Stomach smooth muscle (tissue), 2 donors: Measurements from ENCODE around the gene CENPP.

Source experiments
- H3K27ac ChIP-seq: one replicate; pipeline ENCODE4 v1.7.0; 2013; ENCODE audit warnings: mild to moderate bottlenecking, low read length, inconsistent platforms
- H3K27me3 ChIP-seq, 2 donors: one replicate each; pipeline ENCODE4 v1.7.0; 2013; ENCODE audit warnings: low read length in 2 of 2; ENCODE audit not compliant: insufficient read depth in 2 of 2, control insufficient read depth in 1 of 2
- H3K36me3 ChIP-seq, 2 donors: one replicate each; pipeline ENCODE4 v1.7.0; 2013; ENCODE audit warnings: low read length in 2 of 2; ENCODE audit not compliant: control insufficient read depth in 2 of 2, insufficient read depth in 2 of 2
- H3K4me1 ChIP-seq: one replicate; pipeline ENCODE4 v1.7.0; 2013; ENCODE audit warnings: low read length; ENCODE audit not compliant: control insufficient read depth, insufficient read depth
- H3K4me3 ChIP-seq, 2 donors: one replicate each; pipeline ENCODE4 v1.7.0; 2013; ENCODE audit warnings: low read length in 2 of 2
- H3K9ac ChIP-seq, 2 donors: one replicate each; pipeline ENCODE4 v1.7.0; 2013; ENCODE audit warnings: low read length in 2 of 2, mild to moderate bottlenecking in 1 of 2
- H3K9me3 ChIP-seq, 2 donors: one replicate each; pipeline ENCODE4 v1.7.0; 2013; ENCODE audit warnings: low read length in 2 of 2; ENCODE audit not compliant: control insufficient read depth in 2 of 2
- donor health status: healthy.
- donor health status: Pancreatic carcinoma.

CENPP gene

DNA sequence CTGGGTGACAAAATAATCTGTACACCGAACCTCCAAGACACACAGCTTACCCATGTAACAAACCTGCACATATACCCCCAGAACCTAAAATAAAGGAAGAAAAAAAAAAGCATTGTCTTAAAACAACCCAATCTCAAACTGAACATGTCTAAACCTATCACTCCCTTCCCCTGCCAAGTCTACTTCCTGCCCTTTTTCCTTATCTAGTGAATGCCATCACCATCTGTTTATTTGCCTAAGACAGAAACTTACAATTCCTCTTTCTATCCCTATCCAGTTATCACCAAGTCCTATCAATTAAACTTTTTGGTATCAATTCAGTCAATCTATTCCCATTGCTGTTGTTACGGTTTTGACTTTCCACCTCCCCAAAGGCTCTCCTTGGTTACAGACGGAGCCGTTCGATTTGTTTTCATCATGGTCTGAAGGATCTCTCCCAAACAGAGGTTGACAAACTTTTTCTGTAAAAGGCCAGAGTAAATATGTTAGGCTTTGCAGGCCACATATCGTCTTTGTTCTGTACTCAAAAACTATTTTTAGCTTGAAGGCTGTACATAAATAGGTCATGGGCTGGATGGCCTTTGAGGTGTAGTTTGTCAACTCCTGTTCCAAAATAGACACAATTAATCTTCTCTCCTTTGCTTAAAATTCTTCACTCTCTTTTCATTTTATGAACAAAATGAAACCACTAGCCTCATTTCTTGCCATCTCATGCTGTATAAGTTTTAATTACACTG lies 12.7 kb upstream of the CENPP start:
- Histone ChIP-seq H3K27ac (no peak overlapping the region), H3K9ac (no peak overlapping the region), H3K9me3 (no peaks in the 10 kb centered on the region), H3K4me1 (no peaks in the 10 kb centered on the region), H3K4me3 (no peak overlapping the region), H3K36me3 (peaks cover 46 to 53% of the 10 kb centered on the region in 2 donors), H3K27me3 (no peaks in the 10 kb centered on the region)

GRCh38 chr9:92313624-92314012 lies 12.1 kb upstream of the CENPP start:
- H3K27ac ChIP-seq, result no peak overlapping the region
- no peaks in the 10 kb centered on the region for H3K9me3 ChIP-seq
- H3K4me3 ChIP-seq, result no peak overlapping the region
- H3K27me3 ChIP-seq, result no peaks in the 10 kb centered on the region
- H3K4me1 ChIP-seq, result no peaks in the 10 kb centered on the region
- peaks cover 45 to 49% of the 10 kb centered on the region in 2 donors for H3K36me3 ChIP-seq
- H3K9ac ChIP-seq, result no peak overlapping the region

GRCh38 chr9:92315456-92315855 lies 10.3 kb upstream of the CENPP start:
- H3K4me3 ChIP-seq, result no peak overlapping the region
- no peaks in the 10 kb centered on the region for H3K27me3 ChIP-seq
- H3K36me3 ChIP-seq, result peaks cover 44 to 45% of the 10 kb centered on the region in 2 donors
- H3K27ac ChIP-seq, result no peak overlapping the region
- no peaks in the 10 kb centered on the region for H3K4me1 ChIP-seq
- no peaks in the 10 kb centered on the region for H3K9me3 ChIP-seq
- no peak overlapping the region for H3K9ac ChIP-seq

DNA sequence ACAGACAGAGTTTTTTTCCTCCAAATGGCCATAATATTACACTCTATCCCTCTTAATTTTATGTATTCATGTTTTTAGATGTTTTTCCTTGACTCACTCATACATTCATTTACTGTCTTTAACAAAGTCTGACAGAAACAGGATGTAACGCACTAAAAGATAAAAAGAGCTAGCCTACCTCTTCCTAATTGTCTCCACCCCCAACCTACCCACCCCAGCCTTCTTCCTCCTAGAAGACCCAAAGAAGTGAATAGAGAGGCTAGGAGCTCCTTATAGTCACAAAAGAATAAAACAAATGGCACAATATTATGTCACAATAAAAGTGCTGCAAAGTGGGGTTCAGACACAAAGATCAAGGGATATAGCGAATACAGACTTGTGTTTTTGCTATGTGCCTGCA lies 1.3 kb upstream of the CENPP start:
- Histone ChIP-seq H3K36me3 (peaks cover 10 to 26% of the 10 kb centered on the region in 2 donors), H3K9ac (peak overlapping the region; percentile 98), H3K27ac (no peak overlapping the region), H3K4me1 (peaks cover 4% of the 10 kb centered on the region), H3K4me3 (peak overlapping the region; percentile 96 to 99), H3K27me3 (no peaks in the 10 kb centered on the region), H3K9me3 (no peaks in the 10 kb centered on the region)

DNA sequence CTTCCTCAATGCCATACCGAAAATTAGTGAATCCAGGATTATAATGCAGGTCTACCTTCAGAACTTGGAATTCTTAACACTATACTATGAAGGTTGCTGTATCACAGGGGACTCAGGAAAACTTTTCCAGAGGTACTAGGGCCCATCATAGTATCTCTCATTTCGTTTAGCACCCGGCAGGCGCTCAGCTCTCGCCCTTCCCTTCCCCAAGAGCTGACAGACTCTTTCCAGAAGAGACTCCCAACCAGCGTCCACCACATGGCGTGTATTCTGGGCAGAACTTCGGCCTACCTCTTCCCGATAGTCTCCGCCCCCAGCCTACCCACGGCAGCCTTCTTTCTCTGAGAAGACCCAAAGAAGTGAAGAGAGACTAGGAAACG lies 874 bp upstream of the CENPP start:
- H3K9me3 ChIP-seq, result no peaks in the 10 kb centered on the region
- H3K27ac ChIP-seq, result peak overlapping the region; percentile 96
- H3K4me3 ChIP-seq, result peak overlapping the region; percentile 96 to 99
- H3K36me3 ChIP-seq, result peaks cover 7 to 23% of the 10 kb centered on the region in 2 donors
- peak overlapping the region; percentile 98 for H3K9ac ChIP-seq
- H3K4me1 ChIP-seq, result peaks cover 4% of the 10 kb centered on the region
- no peaks in the 10 kb centered on the region for H3K27me3 ChIP-seq

- H3K4me3 ChIP-seq, result peak overlapping the region; percentile 96 to 99
- no peaks in the 10 kb centered on the region for H3K27me3 ChIP-seq
- H3K36me3 ChIP-seq, result peaks cover under 1 to 17% of the 10 kb centered on the region in 2 donors
- H3K9me3 ChIP-seq, result no peaks in the 10 kb centered on the region
- peak overlapping the region; percentile 98 for H3K9ac ChIP-seq
- peaks cover 4% of the 10 kb centered on the region for H3K4me1 ChIP-seq
- peak overlapping the region; percentile 96 for H3K27ac ChIP-seq
These were observed 293 bp downstream of the CENPP start for GRCh38 chr9:92325991-92326500.

DNA sequence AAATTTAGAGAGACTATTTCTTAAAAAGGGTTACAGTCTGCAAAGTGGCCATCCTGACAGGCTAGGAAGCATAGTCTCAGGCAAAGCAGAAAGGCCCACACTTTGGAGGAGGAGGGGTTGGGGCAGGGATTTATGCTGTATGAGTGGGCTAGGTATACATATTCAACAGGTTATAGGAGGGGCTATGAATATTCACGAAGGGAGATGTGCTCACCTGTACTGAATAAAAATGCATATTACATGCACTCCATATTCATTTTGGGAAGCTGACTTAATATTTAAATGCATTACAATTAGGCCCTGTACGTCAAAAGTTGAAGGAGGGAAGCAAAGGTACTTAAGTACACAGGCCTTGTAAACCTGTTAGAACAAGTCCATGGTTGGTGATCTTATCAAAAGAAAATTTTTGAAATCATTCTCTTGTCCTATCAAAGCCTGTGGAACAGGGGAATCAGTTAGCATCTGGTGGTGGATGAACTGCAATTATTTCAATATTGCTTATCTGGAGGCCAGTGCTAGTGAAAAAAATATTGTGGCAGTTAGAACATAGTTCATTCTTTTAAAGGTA lies 1.6 kb downstream of the CENPP start:
- Histone ChIP-seq H3K27me3 (no peaks in the 10 kb centered on the region), H3K4me3 (no peak overlapping the region), H3K27ac (no peak overlapping the region), H3K4me1 (peaks cover 4% of the 10 kb centered on the region), H3K9me3 (no peaks in the 10 kb centered on the region), H3K36me3 (peaks cover 0 to 8% of the 10 kb centered on the region in 2 donors), H3K9ac (no peak overlapping the region)

- no peak overlapping the region for H3K4me3 ChIP-seq
- no peaks in the 10 kb centered on the region for H3K9me3 ChIP-seq
- H3K27ac ChIP-seq, result no peak overlapping the region
- H3K27me3 ChIP-seq, result no peaks in the 10 kb centered on the region
- H3K9ac ChIP-seq, result no peak overlapping the region
- H3K36me3 ChIP-seq, result peaks cover 0 to 2% of the 10 kb centered on the region in 2 donors
- H3K4me1 ChIP-seq, result peaks cover 4% of the 10 kb centered on the region
These were observed 2.5 kb downstream of the CENPP start for GRCh38 chr9:92328225-92328624.

DNA sequence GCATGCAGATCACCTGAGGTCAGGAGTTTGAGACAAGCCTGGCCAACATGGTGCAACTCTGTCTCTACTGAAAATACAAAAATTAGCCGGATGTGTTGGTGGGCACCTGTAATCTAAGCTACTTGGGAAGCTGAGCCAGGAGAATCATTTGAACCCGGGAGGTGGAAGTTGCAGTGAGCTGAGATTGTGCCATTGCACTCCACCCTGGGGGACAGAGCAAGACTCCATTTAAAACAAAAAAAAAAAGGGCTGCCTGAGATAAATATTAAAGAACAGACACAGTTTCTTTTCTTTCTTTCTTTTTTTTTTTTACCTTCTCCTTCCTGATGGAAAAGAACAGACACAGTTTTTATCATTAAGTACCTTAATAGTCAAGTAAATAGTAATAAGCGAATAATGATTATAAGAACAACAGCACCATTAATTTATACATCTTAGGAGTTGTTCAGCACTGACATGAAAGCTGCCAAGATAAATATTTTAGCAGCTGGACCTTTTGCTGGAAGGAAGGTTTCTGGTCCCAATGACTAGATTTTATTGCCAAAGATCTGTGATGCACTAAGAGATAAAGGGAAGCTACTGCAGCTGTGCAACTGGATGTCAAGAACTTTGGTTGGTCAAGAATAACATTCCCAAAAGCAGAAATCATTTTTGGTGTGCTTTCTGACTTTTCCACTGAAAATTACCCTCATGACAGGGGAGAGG lies 7.0 kb downstream of the CENPP start:
- Histone ChIP-seq H3K4me3 (no peak overlapping the region), H3K9ac (no peak overlapping the region), H3K4me1 (no peaks in the 10 kb centered on the region), H3K9me3 (no peaks in the 10 kb centered on the region), H3K36me3 (peaks cover 4% of the 10 kb centered on the region in 2 donors), H3K27ac (no peak overlapping the region), H3K27me3 (no peaks in the 10 kb centered on the region)

DNA sequence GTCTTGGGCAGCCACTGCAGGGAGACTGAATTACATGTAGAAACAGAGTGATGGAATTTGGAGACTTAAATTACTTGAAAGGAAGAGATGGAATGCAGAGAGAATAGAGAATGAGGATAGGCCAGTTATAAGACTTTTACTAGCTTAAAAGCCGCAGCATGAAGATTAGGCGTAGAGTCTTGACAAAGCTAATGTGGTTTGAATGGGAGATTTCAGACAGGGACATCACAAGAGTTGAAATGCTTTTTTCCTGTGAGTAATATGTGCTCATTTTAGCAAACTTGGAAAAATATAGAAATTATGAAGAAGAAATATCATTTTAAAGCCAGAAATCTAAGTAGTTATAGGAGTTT lies 7.5 kb downstream of the CENPP start:
- Histone ChIP-seq H3K27me3 (no peaks in the 10 kb centered on the region), H3K9ac (no peak overlapping the region), H3K9me3 (no peaks in the 10 kb centered on the region), H3K4me1 (no peaks in the 10 kb centered on the region), H3K27ac (no peak overlapping the region), H3K36me3 (peaks cover 4% of the 10 kb centered on the region in 2 donors), H3K4me3 (no peak overlapping the region)
